Psoas muscle (tissue), 8 donors: ENCODE results near the gene AK4. TPM values are rescaled to one million over a fixed set of nuclear protein-coding genes. Genes with fewer than 3 reads are reported as not detected.
"Not testable (repeated sequence)": the region's sequence is repeated elsewhere in the genome, so short reads cannot be mapped to it uniquely, and the experiment has no call there.

Source experiments
- ATAC-seq, 4 donors: fragments of 200-7000 bp; cut with Tn5 transposase; one replicate each; pipeline ENCODE4 v1.9.1; 2020; ENCODE audit warnings: moderate library complexity in 3 of 4, mild to moderate bottlenecking in 2 of 4
- DNase-seq, 2 donors: peaks; one replicate each; pipeline ENCODE4 v3.0.0-alpha.2; 2020
- H3K27ac ChIP-seq: fragments of 200-600 bp; one replicate; pipeline ENCODE4 v1.8.0; 2022
- H3K27me3 ChIP-seq, 3 donors: fragments of 200-600 bp in 1 of 3; one replicate each; pipeline versions ENCODE4 v1.6.1 to v1.8.0; 2013 to 2022; ENCODE audit warnings: low read length in 2 of 3, mild to moderate bottlenecking in 2 of 3, moderate library complexity in 1 of 3; ENCODE audit not compliant: insufficient read depth in 3 of 3
- H3K36me3 ChIP-seq, 2 donors: fragments of 200-600 bp in 1 of 2; one replicate each; pipeline versions ENCODE4 v1.6.1 to v1.8.0; 2013 to 2022; ENCODE audit warnings: low read depth in 1 of 2, mild to moderate bottlenecking in 1 of 2, moderate library complexity in 1 of 2; ENCODE audit not compliant: insufficient read depth in 1 of 2
- H3K4me1 ChIP-seq: fragments of 200-600 bp; one replicate; pipeline ENCODE4 v1.8.0; 2022
- H3K4me3 ChIP-seq: fragments of 200-600 bp; one replicate; pipeline ENCODE4 v1.8.0; 2022; ENCODE audit warnings: mild to moderate bottlenecking
- H3K9me3 ChIP-seq: fragments of 200-600 bp; one replicate; pipeline ENCODE4 v1.8.0; 2022
- CTCF ChIP-seq: fragments of 200-600 bp; IDR thresholded peaks from one replicate; pipeline ENCODE4 v1.8.0; 2022; ENCODE audit warnings: antibody characterized with exemption
- WGBS, 3 donors: extraction: QIAGEN DNeasy Blood & Tissue Kit; methylation state at CpG; one replicate each; pipeline versions ENCODE4 v1.1.6 to v1.1.7; 2013; 5-methylcytosine and 5-hydroxymethylcytosine counted together
- intact Hi-C, 2 donors: fragments of 100-400 bp; cut with DNase I; formaldehyde crosslinking; loops; one replicate each; pipeline versions ENCODE4 v1.11.0 to v1.14.2; 2022
- polyA plus RNA-seq, 3 donors: library from polyadenylated mRNA; stranded (reverse); fragments of 200-250 nt; gene quantifications; one replicate each; pipeline ENCODE4 v1.2.3, GENCODE V29; 2013
- total RNA-seq, 4 donors: library from RNA; stranded (reverse); fragmentation: NEBNext Ultra II Directional in 2 of 4; extraction: Animal tissue kit (Norgen Biotek cat#: 25700) in 2 of 4; gene quantifications; one replicate each; pipeline versions ENCODE4 v1.2.1 to v1.2.4, GENCODE V29; 2021 to 2023
- donor health status: healthy with polysubstance abuse.
- donor health status: DM: no; HTN: no; CAD: no; lungs with moderate emphysema.
- donor health status: Bipolar disorder and iron deficiency.
- donor health status: healthy.
- donor health status: DM: yes; HTN: yes; CAD: no.
- donor health status: DM: no; HTN: no; CAD: no.
- donor health status: DM: no; HTN: no; CAD: no.
- donor health status: DM: yes; HTN: yes; CAD: no.

The AK4 gene
- total and polyA plus RNA-seq, 7 donors = 0.37 to 29.0 (median 1.4) TPM

GRCh38 chr1:65233782-65234181 lies 85.8 kb downstream of the AK4 start:
- Histone ChIP-seq H3K4me3 (no peak overlapping the region), H3K27me3 (peaks cover 0 to 2% (median 0%) of the 10 kb centered on the region in 3 donors), H3K27ac (no peak overlapping the region), H3K36me3 (no peaks in the 10 kb centered on the region), H3K9me3 (peaks cover 14% of the 10 kb centered on the region), H3K4me1 (no peaks in the 10 kb centered on the region)
- no peak for TF ChIP-seq CTCF
- intact Hi-C loops = loop anchor here in 1 of 2 donors (10.0 kb wide), 1 partner anchor 461 kb away; no protein-coding TSS in a partner anchor
- ATAC-seq (no peak), DNase-seq (no peak)
- 70 to 75% (median 71%) methylated on average over 2 of the region's 2 CpGs for WGBS, 3 donors

- no peaks in the 10 kb centered on the region for H3K36me3 ChIP-seq
- H3K27ac ChIP-seq = no peak overlapping the region
- H3K9me3 ChIP-seq = peaks cover 14% of the 10 kb centered on the region
- intact Hi-C loops = loop anchor here in 1 of 2 donors (10.0 kb wide), 1 partner anchor 459 kb away; no protein-coding TSS in a partner anchor
- 56 to 82% (median 73%) methylated on average over 3 of the region's 3 CpGs for WGBS, 3 donors
- peaks cover 0 to 2% (median 0%) of the 10 kb centered on the region in 3 donors for H3K27me3 ChIP-seq
- DNase-seq (no peak), ATAC-seq (no peak)
- TF ChIP-seq CTCF = peak; percentile 42
- H3K4me1 ChIP-seq = no peaks in the 10 kb centered on the region
- H3K4me3 ChIP-seq = no peak overlapping the region
These were observed 88.1 kb downstream of the AK4 start for GRCh38 chr1:65235867-65236805.

GRCh38 chr1:65237088-65237487 lies 89.1 kb downstream of the AK4 start:
- not testable (repeated sequence) for H3K27me3 ChIP-seq, H3K36me3 ChIP-seq, H3K27ac ChIP-seq, DNase-seq, ATAC-seq, H3K4me3 ChIP-seq, H3K4me1 ChIP-seq
- peaks cover 14% of the 10 kb centered on the region for H3K9me3 ChIP-seq
- intact Hi-C loops = loop anchor here in 1 of 2 donors (10.0 kb wide), 1 partner anchor 458 kb away; no protein-coding TSS in a partner anchor
- 92 to 94% (median 93%) methylated on average over 1 of the region's 1 CpG for WGBS, 3 donors

- intact Hi-C loops = loop anchor here in 1 of 2 donors (10.0 kb wide), 1 partner anchor 457 kb away; no protein-coding TSS in a partner anchor
- DNase-seq (no peak), ATAC-seq (no peak)
- H3K36me3 ChIP-seq = no peaks in the 10 kb centered on the region
- 81 to 91% (median 89%) methylated on average over 4 of the region's 4 CpGs for WGBS, 3 donors
- H3K4me3 ChIP-seq = no peak overlapping the region
- H3K9me3 ChIP-seq = peaks cover 14% of the 10 kb centered on the region
- H3K27ac ChIP-seq = no peak overlapping the region
- peaks cover 0 to 2% (median 0%) of the 10 kb centered on the region in 3 donors for H3K27me3 ChIP-seq
- H3K4me1 ChIP-seq = no peaks in the 10 kb centered on the region
- no peak for TF ChIP-seq CTCF
These were observed 89.5 kb downstream of the AK4 start for GRCh38 chr1:65237503-65237902.

GRCh38 chr1:65238010-65238409 lies 90.0 kb downstream of the AK4 start:
- intact Hi-C loops = loop anchor here in 1 of 2 donors (10.0 kb wide), 1 partner anchor 457 kb away; no protein-coding TSS in a partner anchor
- H3K27me3 ChIP-seq = peaks cover 0 to 2% (median 0%) of the 10 kb centered on the region in 3 donors
- H3K27ac ChIP-seq = no peak overlapping the region
- no peak for ATAC-seq
- no peaks in the 10 kb centered on the region for H3K4me1 ChIP-seq
- WGBS, 3 donors = 42 to 59% (median 53%) methylated on average over 6 of the region's 6 CpGs
- H3K4me3 ChIP-seq = no peak overlapping the region
- TF ChIP-seq CTCF = no peak
- H3K9me3 ChIP-seq = peaks cover 14% of the 10 kb centered on the region
- no peaks in the 10 kb centered on the region for H3K36me3 ChIP-seq
- DNase-seq = no peak
